Measurements from ENCODE around the gene SMAD7. TPM values are rescaled to one million over a fixed set of nuclear protein-coding genes. Genes with fewer than 3 reads are reported as not detected.
A peak's percentile ranks its signal among the peaks of the same experiment; 100 is the strongest.

SMAD7 gene
- total RNA-seq, 1 donor from 2014 or later = 13.8 TPM

DNA sequence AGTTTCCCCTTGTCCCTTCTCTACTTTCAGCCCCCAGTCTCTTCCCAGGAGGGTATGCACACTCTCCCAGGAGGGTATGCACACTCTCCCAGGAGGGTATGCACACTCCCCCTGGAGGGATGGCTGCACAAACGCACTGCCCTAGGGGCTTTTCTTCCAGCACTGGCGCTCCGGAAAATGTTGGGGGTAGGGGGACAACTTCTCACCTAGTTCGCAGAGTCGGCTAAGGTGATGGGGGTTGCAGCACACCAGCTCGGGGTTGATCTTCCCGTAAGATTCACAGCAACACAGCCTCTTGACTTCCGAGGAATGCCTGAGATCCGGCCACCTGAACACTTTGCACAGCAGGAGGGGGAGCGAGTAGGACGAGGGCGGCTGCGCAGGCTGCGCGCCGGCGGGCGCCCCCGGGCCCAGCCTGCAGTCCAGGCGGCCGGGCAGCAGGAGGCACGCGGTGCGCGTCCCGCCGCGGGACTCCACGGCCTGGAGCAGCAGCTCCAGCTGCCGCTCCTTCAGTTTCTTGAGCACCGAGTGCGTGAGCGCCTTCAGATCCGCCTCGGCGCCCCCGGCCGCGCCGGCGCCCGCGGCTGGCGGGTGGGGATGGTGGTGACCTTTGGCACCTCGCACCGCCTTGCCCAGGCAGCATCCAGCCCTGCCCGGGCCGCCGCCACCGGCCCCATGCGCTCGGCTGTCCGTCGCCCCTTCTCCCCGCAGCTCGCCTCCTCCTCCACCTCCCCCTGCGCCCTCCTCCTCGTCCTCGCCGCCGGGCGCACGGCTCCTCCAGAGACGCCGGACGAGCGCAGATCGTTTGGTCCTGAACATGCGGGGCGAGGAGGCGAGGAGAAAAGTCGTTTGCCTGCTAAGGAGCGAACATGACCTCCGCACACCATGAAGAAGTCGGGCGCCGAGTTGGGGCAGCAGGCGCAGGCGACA lies 894 bp downstream of the SMAD7 start:
- intact Hi-C loops (cut with micrococcal nuclease) = no loop called here
- ATAC-seq (peak; percentile 19), DNase-seq (peak; percentile 63)

GRCh38 chr18:48949050-48949605 lies 1.6 kb downstream of the SMAD7 start:
- no peak for ATAC-seq
- DNase-seq = peak; percentile 61
- intact Hi-C loops (cut with micrococcal nuclease) = no loop called here

- intact Hi-C loops (cut with micrococcal nuclease) = no loop called here
- DNase-seq (peak; percentile 71), ATAC-seq (no peak)
Measured at GRCh38 chr18:48948112-48949049, 2.4 kb downstream of the SMAD7 start.

- intact Hi-C loops (cut with micrococcal nuclease) = no loop called here
- DNase-seq (peak; percentile 63), ATAC-seq (no peak)
Measured at GRCh38 chr18:48947560-48947959, 3.2 kb downstream of the SMAD7 start.

DNA sequence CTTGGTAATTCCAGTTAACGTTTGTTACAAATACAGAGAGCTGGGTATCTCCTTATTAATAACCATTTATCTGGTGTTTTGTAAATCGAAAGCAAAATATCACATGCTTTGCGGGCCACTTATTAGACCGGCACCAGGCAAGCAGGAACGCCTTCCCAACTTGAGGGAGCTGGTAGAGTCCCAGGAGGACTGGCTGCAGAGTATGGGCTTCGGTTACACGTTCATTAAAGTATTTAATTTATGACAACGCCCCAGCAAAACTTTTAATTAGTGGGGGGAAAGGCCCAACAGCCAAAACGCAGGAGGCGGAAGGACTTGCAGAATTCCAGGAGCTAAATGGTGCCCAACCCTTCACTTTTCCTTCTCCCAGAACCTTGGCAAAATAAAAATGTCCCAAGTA lies 3.7 kb downstream of the SMAD7 start:
- intact Hi-C loops (cut with micrococcal nuclease) = no loop called here
- no peak for ATAC-seq
- DNase-seq = no peak

DNA sequence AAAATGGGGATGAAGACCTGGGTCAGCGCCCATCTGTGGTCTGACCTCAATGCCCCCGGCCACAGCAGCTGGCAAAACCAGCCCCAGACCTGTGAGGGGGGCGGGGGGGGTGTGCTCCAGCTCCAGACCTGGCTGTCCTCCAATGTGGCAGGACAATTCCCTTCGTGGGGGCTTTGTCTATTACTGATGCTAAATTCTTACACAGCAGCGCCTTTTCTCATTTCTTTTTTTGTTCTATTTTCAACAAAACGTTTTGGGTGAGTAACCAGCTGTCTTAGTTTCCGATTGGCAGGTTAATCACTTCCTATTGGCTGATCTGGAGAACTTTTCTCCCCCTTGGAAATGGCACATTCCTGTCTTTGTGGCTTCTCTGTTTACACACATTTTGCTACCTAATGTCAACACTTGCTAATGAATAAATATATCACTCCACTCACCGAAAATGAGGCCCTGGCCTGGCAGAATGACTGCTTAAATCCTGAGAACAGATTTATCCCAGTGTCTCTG lies 4.4 kb downstream of the SMAD7 start:
- intact Hi-C loops (cut with micrococcal nuclease) = no loop called here
- ATAC-seq = no peak
- no peak for DNase-seq

DNA sequence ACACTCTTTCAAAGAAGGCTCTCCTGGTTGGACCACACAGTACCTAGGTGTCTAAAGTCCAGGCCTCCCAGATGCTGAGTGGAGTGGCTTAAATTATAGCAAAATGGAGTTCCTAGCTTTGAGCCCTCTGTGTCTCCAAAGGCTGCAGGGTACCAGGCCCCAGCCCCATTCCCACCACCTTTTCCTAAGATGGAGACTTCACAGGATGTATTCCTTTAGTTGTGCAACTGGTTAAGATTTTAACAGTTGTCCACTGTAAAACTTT lies 4.9 kb downstream of the SMAD7 start:
- intact Hi-C loops (cut with micrococcal nuclease) = no loop called here
- no peak for DNase-seq
- no peak for ATAC-seq

DNA sequence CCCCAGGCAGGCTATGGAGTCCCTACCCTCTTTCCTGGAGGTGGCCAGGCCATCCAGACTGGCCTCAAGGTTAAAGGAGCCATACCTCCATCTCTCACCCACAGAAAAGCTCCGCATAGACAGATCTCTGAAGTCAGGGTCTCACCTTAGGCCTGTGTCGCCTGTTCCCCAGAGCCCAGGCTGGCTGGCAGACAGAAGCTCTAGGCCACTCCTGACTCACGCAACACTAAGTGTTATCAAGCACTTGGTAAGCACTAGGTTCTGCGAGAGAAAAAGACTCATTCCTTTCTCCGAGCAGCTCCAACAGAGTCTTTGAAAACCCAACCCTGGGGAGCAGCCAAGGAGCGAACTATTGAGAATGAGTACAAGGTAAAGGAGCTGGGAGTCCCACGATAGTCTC lies 6.1 kb downstream of the SMAD7 start:
- intact Hi-C loops (cut with micrococcal nuclease) = no loop called here
- DNase-seq (no peak), ATAC-seq (no peak)

- intact Hi-C loops (cut with micrococcal nuclease) = no loop called here
- no peak for DNase-seq
- no peak for ATAC-seq
Measured at GRCh38 chr18:48943736-48944527, 6.8 kb downstream of the SMAD7 start.

- DNase-seq = no peak
- ATAC-seq = no peak
- intact Hi-C loops (cut with micrococcal nuclease) = no loop called here
Measured at GRCh38 chr18:48943333-48943732, 7.4 kb downstream of the SMAD7 start.

- ATAC-seq (no peak), DNase-seq (no peak)
- intact Hi-C loops (cut with micrococcal nuclease) = no loop called here
Measured at GRCh38 chr18:48942554-48943261, 8.1 kb downstream of the SMAD7 start.

DNA sequence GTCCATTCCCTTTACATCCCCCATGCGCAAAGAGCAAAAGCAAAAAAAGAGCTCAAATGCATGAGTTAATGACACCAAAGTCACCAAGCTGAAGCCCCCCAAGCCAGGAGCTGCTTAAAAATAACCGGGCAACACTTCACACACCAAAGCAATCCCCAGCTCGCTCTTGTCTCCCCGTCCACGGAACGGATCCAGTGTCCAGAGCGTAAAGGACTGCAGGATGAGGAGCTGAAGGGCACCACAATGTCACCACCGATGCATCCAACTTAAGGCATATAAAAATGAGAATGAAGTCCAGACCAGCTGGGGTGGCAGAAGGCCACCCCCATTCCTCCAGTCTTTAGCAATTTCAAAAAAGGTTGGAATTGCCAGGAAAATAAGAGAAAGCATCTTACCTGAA lies 8.7 kb downstream of the SMAD7 start:
- intact Hi-C loops (cut with micrococcal nuclease) = no loop called here
- DNase-seq = no peak
- ATAC-seq = no peak

DNA sequence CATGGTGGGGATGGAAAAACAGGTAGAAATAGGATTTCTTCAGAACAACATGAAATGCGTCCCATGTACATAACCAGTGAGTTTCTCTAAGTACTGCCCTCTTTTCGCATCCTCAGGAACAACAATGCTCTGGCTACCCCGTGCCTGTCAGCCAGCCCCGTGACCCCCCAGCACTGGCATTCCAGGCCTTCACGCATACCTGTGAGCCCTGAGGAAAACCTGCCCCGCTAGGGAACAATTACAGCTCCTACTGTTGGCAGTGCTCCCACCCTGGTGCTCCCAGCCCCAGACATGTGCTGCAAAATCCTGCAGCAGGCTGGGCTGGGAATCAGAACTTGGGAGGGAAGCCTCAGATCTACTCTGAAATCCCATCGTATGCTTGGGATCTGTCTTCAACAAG lies 9.1 kb downstream of the SMAD7 start:
- ATAC-seq = no peak
- intact Hi-C loops (cut with micrococcal nuclease) = no loop called here
- DNase-seq = no peak

GRCh38 chr18:48940854-48941611 lies 9.7 kb downstream of the SMAD7 start:
- intact Hi-C loops (cut with micrococcal nuclease) = no loop called here
- no peak for DNase-seq
- no peak for ATAC-seq

DNA sequence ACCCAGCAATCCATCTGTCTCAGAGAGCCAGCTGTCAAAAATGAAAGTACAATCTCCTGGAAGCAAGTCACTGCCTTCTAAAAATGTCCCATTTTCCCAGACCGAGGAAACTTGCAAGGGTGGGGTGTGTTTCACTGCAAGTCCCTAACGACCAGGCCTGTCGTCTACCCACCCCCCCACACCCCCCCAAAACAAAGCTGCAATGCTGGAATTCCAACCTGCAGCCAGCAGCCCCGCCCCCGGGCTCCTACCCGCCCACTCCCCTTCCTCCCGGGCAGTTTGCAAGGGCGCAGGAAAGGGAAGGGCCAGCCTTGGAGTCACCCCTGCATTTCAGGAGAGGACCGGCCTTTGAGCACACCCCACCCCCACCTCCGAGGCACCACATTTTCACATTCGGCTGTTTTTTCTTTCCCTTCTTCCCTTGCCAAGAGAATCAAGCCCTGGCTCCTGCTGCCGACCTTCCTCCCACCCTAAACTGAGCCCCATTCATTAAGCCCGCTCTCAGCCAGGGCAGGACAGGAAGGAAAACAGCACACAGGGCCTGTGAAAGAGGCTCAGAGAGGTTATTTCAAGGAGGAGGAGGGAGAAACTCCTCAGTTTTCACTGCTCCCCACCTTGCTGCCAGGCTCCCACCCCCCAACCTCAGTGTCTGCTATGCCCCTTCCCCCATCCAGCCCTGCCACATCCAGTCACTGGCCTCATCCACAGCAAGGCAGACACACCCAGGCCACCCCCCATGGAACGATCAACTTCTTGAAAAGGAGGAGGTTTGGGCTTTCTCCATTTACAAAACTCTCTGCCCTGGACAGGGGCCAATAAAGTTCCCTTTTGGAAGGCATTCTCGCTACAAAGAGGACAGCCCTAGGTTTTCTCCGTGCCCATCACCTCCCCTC lies 11.3 kb downstream of the SMAD7 start:
- ATAC-seq (peak; percentile 43), DNase-seq (peak; percentile 70)
- intact Hi-C loops (cut with micrococcal nuclease) = no loop called here

- peak; percentile 5 for ATAC-seq
Measured at GRCh38 chr18:48938827-48939204, 11.9 kb downstream of the SMAD7 start.

More at GRCh38 chr18:48938827-48939204, 11.9 kb downstream of the SMAD7 start:
- intact Hi-C loops (cut with micrococcal nuclease) = no loop called here
- DNase-seq = no peak

All from left ventricle myocardium superior (tissue), 1 donor.